Gastrocnemius medialis (tissue), 4 donors: ENCODE data around the gene TAMALIN.

Experiments used
- POLR2A ChIP-seq, 2 donors: fragments of 450-650 bp; IDR thresholded peaks; one replicate each; pipeline ENCODE4 v1.6.1; 2017; ENCODE audit warnings: antibody characterized with exemption in 2 of 2, mild to moderate bottlenecking in 2 of 2, moderate library complexity in 2 of 2
- TF ChIP-seq, protein P1 (sequence below), 5 experiments: fragments of 450-650 bp in 3 of 5; fragments of 200-600 bp in 2 of 5; sonication (generic) in 2 of 5; IDR thresholded peaks in 4 of 5; conservative IDR thresholded peaks in 1 of 5; 1 replicate in 4 of 5; 2 replicates in 1 of 5; pipeline ENCODE4 v1.5.1; 2016 to 2019; ENCODE audit warnings: antibody characterized with exemption in 5 of 5, mild to moderate bottlenecking in 3 of 5, moderate library complexity in 3 of 5

DNA sequence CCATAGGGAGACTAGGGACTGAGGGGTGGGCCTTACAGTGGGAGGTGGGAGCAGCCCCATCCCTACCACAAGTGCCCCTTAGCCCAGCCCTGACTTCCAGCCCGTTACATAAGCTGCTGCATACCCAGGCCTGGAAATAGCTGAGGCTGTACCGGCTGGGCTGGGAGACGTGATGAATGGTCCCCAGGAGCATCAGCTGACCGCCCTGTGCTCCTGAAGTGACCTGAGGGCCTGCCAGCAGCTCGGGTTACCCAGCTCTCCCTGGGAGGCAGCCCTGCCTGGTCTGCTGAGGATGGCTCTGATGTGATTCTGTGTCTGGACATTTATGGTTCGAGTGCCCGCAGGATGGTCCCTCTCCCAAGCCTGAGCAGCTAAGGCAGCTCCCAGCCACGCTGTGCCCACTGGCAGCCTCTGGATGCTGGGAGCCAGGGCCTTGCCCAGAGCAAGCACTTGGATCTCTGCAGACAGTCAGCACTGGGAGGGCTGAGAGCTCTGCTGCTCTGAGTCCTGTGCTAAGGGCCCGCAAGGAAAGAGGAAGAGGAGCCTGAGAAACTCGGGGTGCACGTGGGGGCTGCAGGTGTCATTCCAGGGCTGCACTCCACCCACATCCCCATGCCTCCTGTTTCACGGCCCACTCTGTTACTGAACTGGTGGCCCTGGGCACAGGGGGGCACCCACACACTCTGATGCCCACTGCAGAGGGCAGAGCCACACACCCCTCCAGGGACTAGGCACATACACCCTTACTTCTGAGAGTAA is 20.5 kb downstream of the TAMALIN start:
- TF ChIP-seq, protein P1, sequence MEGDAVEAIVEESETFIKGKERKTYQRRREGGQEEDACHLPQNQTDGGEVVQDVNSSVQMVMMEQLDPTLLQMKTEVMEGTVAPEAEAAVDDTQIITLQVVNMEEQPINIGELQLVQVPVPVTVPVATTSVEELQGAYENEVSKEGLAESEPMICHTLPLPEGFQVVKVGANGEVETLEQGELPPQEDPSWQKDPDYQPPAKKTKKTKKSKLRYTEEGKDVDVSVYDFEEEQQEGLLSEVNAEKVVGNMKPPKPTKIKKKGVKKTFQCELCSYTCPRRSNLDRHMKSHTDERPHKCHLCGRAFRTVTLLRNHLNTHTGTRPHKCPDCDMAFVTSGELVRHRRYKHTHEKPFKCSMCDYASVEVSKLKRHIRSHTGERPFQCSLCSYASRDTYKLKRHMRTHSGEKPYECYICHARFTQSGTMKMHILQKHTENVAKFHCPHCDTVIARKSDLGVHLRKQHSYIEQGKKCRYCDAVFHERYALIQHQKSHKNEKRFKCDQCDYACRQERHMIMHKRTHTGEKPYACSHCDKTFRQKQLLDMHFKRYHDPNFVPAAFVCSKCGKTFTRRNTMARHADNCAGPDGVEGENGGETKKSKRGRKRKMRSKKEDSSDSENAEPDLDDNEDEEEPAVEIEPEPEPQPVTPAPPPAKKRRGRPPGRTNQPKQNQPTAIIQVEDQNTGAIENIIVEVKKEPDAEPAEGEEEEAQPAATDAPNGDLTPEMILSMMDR (IDR thresholded peaks at IDR 0.05 in 4 of 5, conservative IDR thresholded peaks at IDR 0.05 in 1 of 5): no peak
- TF ChIP-seq POLR2A (IDR thresholded peaks at IDR 0.05): peak; percentile 42 to 72
